ENCODE results near the gene ARL14EPL.

The ARL14EPL gene

GRCh38 chr5:116071211-116071610 lies 38.9 kb downstream of the ARL14EPL start:
- ChIA-PET POLR2A (no interaction called here), CTCF (interaction anchor here (1.1 kb wide), 1 partner anchor 443 kb away, joined by 4 read pairs; no protein-coding TSS in a partner anchor)
- Histone ChIP-seq H3K36me3 (ENCODE audit: control insufficient read depth in 4 of 4, insufficient read depth in 4 of 4, low read length in 3 of 4) (no peaks in the 10 kb centered on the region), H3K4me1 (ENCODE audit: control extremely low read depth in 1 of 4, control insufficient read depth in 4 of 4, insufficient read depth in 4 of 4, low read length in 3 of 4) (peaks cover 8 to 15% (median 11%) of the 10 kb centered on the region in 4 experiments), H3K27me3 (replicated peaks in 2 of 5; ENCODE audit: control insufficient read depth in 4 of 5, insufficient read depth in 5 of 5, low read length in 4 of 5) (no peaks in the 10 kb centered on the region), H3K9me3 (ENCODE audit: control extremely low read depth in 1 of 5, control insufficient read depth in 4 of 5, insufficient read depth in 2 of 5, low read depth in 1 of 5, low read length in 4 of 5) (no peaks in the 10 kb centered on the region), H3K4me3 (ENCODE audit: control insufficient read depth in 1 of 7, extremely low read depth in 1 of 7, insufficient read depth in 4 of 7, low read depth in 2 of 7, low read length in 6 of 7) (no peak overlapping the region), H3K27ac (ENCODE audit: insufficient read depth in 1 of 2, low read depth in 1 of 2, low read length in 2 of 2, poor library complexity in 1 of 2, severe bottlenecking in 2 of 2) (no peak overlapping the region)
- no peak for DNase-seq
- no CpG with 5 or more reads among the region's 1 CpG for WGBS (ENCODE audit: insufficient coverage)

GRCh38 chr5:116075191-116075831 lies 43.0 kb downstream of the ARL14EPL start:
- POLR2A ChIA-PET = no interaction called here
- DNase-seq = peak; percentile 57 to 95 (median 89)
- no peaks in the 10 kb centered on the region for H3K36me3 ChIP-seq (ENCODE audit: control insufficient read depth in 4 of 4, insufficient read depth in 4 of 4, low read length in 3 of 4)
- WGBS (ENCODE audit: insufficient coverage) = 34% methylated on average over 5 of the region's 6 CpGs
- peak overlapping the region in 1 of 7 experiments; percentile 2 for H3K4me3 ChIP-seq (ENCODE audit: control insufficient read depth in 1 of 7, extremely low read depth in 1 of 7, insufficient read depth in 4 of 7, low read depth in 2 of 7, low read length in 6 of 7)
- CTCF ChIA-PET = no interaction called here
- no peak overlapping the region for H3K27ac ChIP-seq (ENCODE audit: insufficient read depth in 1 of 2, low read depth in 1 of 2, low read length in 2 of 2, poor library complexity in 1 of 2, severe bottlenecking in 2 of 2)
- H3K27me3 ChIP-seq (replicated peaks in 2 of 5; ENCODE audit: control insufficient read depth in 4 of 5, insufficient read depth in 5 of 5, low read length in 4 of 5) = no peaks in the 10 kb centered on the region
- H3K9me3 ChIP-seq (ENCODE audit: control extremely low read depth in 1 of 5, control insufficient read depth in 4 of 5, insufficient read depth in 2 of 5, low read depth in 1 of 5, low read length in 4 of 5) = no peaks in the 10 kb centered on the region
- H3K4me1 ChIP-seq (ENCODE audit: control extremely low read depth in 1 of 4, control insufficient read depth in 4 of 4, insufficient read depth in 4 of 4, low read length in 3 of 4) = peaks cover 9 to 27% (median 16%) of the 10 kb centered on the region in 4 experiments

GRCh38 chr5:116076496-116076895 lies 44.2 kb downstream of the ARL14EPL start:
- no peak overlapping the region for H3K27ac ChIP-seq (ENCODE audit: insufficient read depth in 1 of 2, low read depth in 1 of 2, low read length in 2 of 2, poor library complexity in 1 of 2, severe bottlenecking in 2 of 2)
- WGBS (ENCODE audit: insufficient coverage) = no CpG with 5 or more reads among the region's 1 CpG
- H3K4me3 ChIP-seq (ENCODE audit: control insufficient read depth in 1 of 7, extremely low read depth in 1 of 7, insufficient read depth in 4 of 7, low read depth in 2 of 7, low read length in 6 of 7) = peak overlapping the region in 1 of 7 experiments; percentile 30
- ChIA-PET POLR2A (no interaction called here), CTCF (interaction anchor here (0.9 to 1.2 kb wide), 2 partner anchors 9 kb away, joined by 4 to 6 read pairs; partner anchors contain the start of gene COMMD10)
- peak; percentile 45 to 84 (median 77) for DNase-seq
- no peaks in the 10 kb centered on the region for H3K9me3 ChIP-seq (ENCODE audit: control extremely low read depth in 1 of 5, control insufficient read depth in 4 of 5, insufficient read depth in 2 of 5, low read depth in 1 of 5, low read length in 4 of 5)
- no peaks in the 10 kb centered on the region for H3K36me3 ChIP-seq (ENCODE audit: control insufficient read depth in 4 of 4, insufficient read depth in 4 of 4, low read length in 3 of 4)
- H3K27me3 ChIP-seq (replicated peaks in 2 of 5; ENCODE audit: control insufficient read depth in 4 of 5, insufficient read depth in 5 of 5, low read length in 4 of 5) = no peaks in the 10 kb centered on the region
- peaks cover 9 to 27% (median 16%) of the 10 kb centered on the region in 4 experiments for H3K4me1 ChIP-seq (ENCODE audit: control extremely low read depth in 1 of 4, control insufficient read depth in 4 of 4, insufficient read depth in 4 of 4, low read length in 3 of 4)

- no peak overlapping the region for H3K27ac ChIP-seq (ENCODE audit: insufficient read depth in 1 of 2, low read depth in 1 of 2, low read length in 2 of 2, poor library complexity in 1 of 2, severe bottlenecking in 2 of 2)
- 98% methylated on average over 5 of the region's 5 CpGs for WGBS (ENCODE audit: insufficient coverage)
- H3K36me3 ChIP-seq (ENCODE audit: control insufficient read depth in 4 of 4, insufficient read depth in 4 of 4, low read length in 3 of 4) = peaks cover 0 to 3% (median 0%) of the 10 kb centered on the region in 4 experiments
- peaks cover 9 to 27% (median 16%) of the 10 kb centered on the region in 4 experiments for H3K4me1 ChIP-seq (ENCODE audit: control extremely low read depth in 1 of 4, control insufficient read depth in 4 of 4, insufficient read depth in 4 of 4, low read length in 3 of 4)
- CTCF ChIA-PET = no interaction called here
- no peak for DNase-seq
- H3K4me3 ChIP-seq (ENCODE audit: control insufficient read depth in 1 of 7, extremely low read depth in 1 of 7, insufficient read depth in 4 of 7, low read depth in 2 of 7, low read length in 6 of 7) = no peak overlapping the region
- H3K27me3 ChIP-seq (replicated peaks in 2 of 5; ENCODE audit: control insufficient read depth in 4 of 5, insufficient read depth in 5 of 5, low read length in 4 of 5) = no peaks in the 10 kb centered on the region
- no peaks in the 10 kb centered on the region for H3K9me3 ChIP-seq (ENCODE audit: control extremely low read depth in 1 of 5, control insufficient read depth in 4 of 5, insufficient read depth in 2 of 5, low read depth in 1 of 5, low read length in 4 of 5)
- POLR2A ChIA-PET = no interaction called here
Measured at GRCh38 chr5:116078199-116078598, 45.9 kb downstream of the ARL14EPL start.

GRCh38 chr5:116084287-116084691 lies 52.0 kb downstream of the ARL14EPL start:
- Histone ChIP-seq H3K27ac (ENCODE audit: insufficient read depth in 1 of 2, low read depth in 1 of 2, low read length in 2 of 2, poor library complexity in 1 of 2, severe bottlenecking in 2 of 2) (peak overlapping the region; percentile 64 to 90), H3K36me3 (ENCODE audit: control insufficient read depth in 4 of 4, insufficient read depth in 4 of 4, low read length in 3 of 4) (peaks cover 0 to 6% (median 5%) of the 10 kb centered on the region in 4 experiments), H3K9me3 (ENCODE audit: control extremely low read depth in 1 of 5, control insufficient read depth in 4 of 5, insufficient read depth in 2 of 5, low read depth in 1 of 5, low read length in 4 of 5) (no peaks in the 10 kb centered on the region), H3K4me1 (ENCODE audit: control extremely low read depth in 1 of 4, control insufficient read depth in 4 of 4, insufficient read depth in 4 of 4, low read length in 3 of 4) (peaks cover 9 to 16% (median 14%) of the 10 kb centered on the region in 4 experiments), H3K27me3 (replicated peaks in 2 of 5; ENCODE audit: control insufficient read depth in 4 of 5, insufficient read depth in 5 of 5, low read length in 4 of 5) (no peaks in the 10 kb centered on the region), H3K4me3 (ENCODE audit: control insufficient read depth in 1 of 7, extremely low read depth in 1 of 7, insufficient read depth in 4 of 7, low read depth in 2 of 7, low read length in 6 of 7) (peak overlapping the region; percentile 13 to 98 (median 85))
- peak; percentile 19 to 59 (median 47) for DNase-seq
- ChIA-PET CTCF (interaction anchor here (1.6 kb wide), 1 partner anchor 8 kb away, joined by 6 read pairs; no protein-coding TSS in a partner anchor), POLR2A (interaction anchor here (0.9 to 1.4 kb wide), 2 partner anchors 10 to 51 kb away, joined by 3 read pairs; no protein-coding TSS in a partner anchor)
- WGBS (ENCODE audit: insufficient coverage) = 6% methylated on average over 3 of the region's 11 CpGs

- CTCF ChIA-PET = interaction anchor here (1.2 to 1.8 kb wide), 3 partner anchors 9 to 17 kb away, joined by 4 to 6 read pairs (median 5); no protein-coding TSS in a partner anchor
Measured at GRCh38 chr5:116084871-116085715, 52.8 kb downstream of the ARL14EPL start, which contains the start of gene COMMD10. Gene COMMD10, plus strand, starts transcription at chr5:116085025.

More at GRCh38 chr5:116084871-116085715, 52.8 kb downstream of the ARL14EPL start, which contains the start of gene COMMD10:
- WGBS (ENCODE audit: insufficient coverage) = 0% methylated on average over 51 of the region's 65 CpGs
- H3K4me1 ChIP-seq (ENCODE audit: control extremely low read depth in 1 of 4, control insufficient read depth in 4 of 4, insufficient read depth in 4 of 4, low read length in 3 of 4) = peaks cover 9 to 16% (median 14%) of the 10 kb centered on the region in 4 experiments
- H3K27me3 ChIP-seq (replicated peaks in 2 of 5; ENCODE audit: control insufficient read depth in 4 of 5, insufficient read depth in 5 of 5, low read length in 4 of 5) = no peaks in the 10 kb centered on the region
- peak within 1 kb of the TSS; percentile 64 to 90 for H3K27ac ChIP-seq (ENCODE audit: insufficient read depth in 1 of 2, low read depth in 1 of 2, low read length in 2 of 2, poor library complexity in 1 of 2, severe bottlenecking in 2 of 2)
- POLR2A ChIA-PET = interaction anchor here (0.7 to 1.4 kb wide), 3 partner anchors 10 to 407 kb away, joined by 3 read pairs; no protein-coding TSS in a partner anchor
- no peaks in the 10 kb centered on the region for H3K9me3 ChIP-seq (ENCODE audit: control extremely low read depth in 1 of 5, control insufficient read depth in 4 of 5, insufficient read depth in 2 of 5, low read depth in 1 of 5, low read length in 4 of 5)
- peak within 1 kb of the TSS; percentile 41 to 98 (median 85) for H3K4me3 ChIP-seq (ENCODE audit: control insufficient read depth in 1 of 7, extremely low read depth in 1 of 7, insufficient read depth in 4 of 7, low read depth in 2 of 7, low read length in 6 of 7)
- DNase-seq = peak; percentile 84 to 94 (median 89)
- H3K36me3 ChIP-seq (ENCODE audit: control insufficient read depth in 4 of 4, insufficient read depth in 4 of 4, low read length in 3 of 4) = peaks cover 0 to 9% (median 5%) of the 10 kb centered on the region in 4 experiments
